GM12878 (cell line): ENCODE data around the gene CTIF. TPM values are rescaled to one million over a fixed set of nuclear protein-coding genes. Genes with fewer than 3 reads are reported as not detected.

ENCODE experiments used
- ATF3 ChIP-seq: IDR thresholded peaks from 2 replicates; pipeline ENCODE4 v1.6.1; 2011; ENCODE audit warnings: low read depth, mild to moderate bottlenecking, low read length, moderate library complexity, borderline replicate concordance; ENCODE audit errors: extremely low read depth
- GABPA ChIP-seq: IDR thresholded peaks from 2 replicates; pipeline ENCODE4 v1.6.1; 2014; ENCODE audit warnings: antibody characterized with exemption, low read depth, mild to moderate bottlenecking, inconsistent platforms
- GATAD2B ChIP-seq: fragments of 450-650 bp; conservative IDR thresholded peaks from 2 replicates; pipeline ENCODE4 v1.6.1; 2017; ENCODE audit warnings: low read depth, mild to moderate bottlenecking, moderate library complexity
- SMAD5 ChIP-seq: IDR thresholded peaks from 2 replicates; pipeline ENCODE4 v1.6.1; 2016; ENCODE audit warnings: antibody characterized with exemption, low read depth
- WRNIP1 ChIP-seq: IDR thresholded peaks from 2 replicates; pipeline ENCODE4 v1.6.1; 2011; ENCODE audit warnings: low read depth, low read length, improper control_type of control experiment, borderline replicate concordance
- ZBTB4 ChIP-seq: fragments of 450-650 bp; formaldehyde crosslinking; IDR thresholded peaks from 2 replicates; pipeline ENCODE4 v1.4.0; 2022; ENCODE audit warnings: mild to moderate bottlenecking, moderate library complexity
- ZNF274 ChIP-seq: IDR thresholded peaks from one replicate; pipeline ENCODE4 v1.8.0; 2011; ENCODE audit not compliant: insufficient read length, insufficient read depth
- ZNF687 ChIP-seq: fragments of 450-650 bp; IDR thresholded peaks from 2 replicates; pipeline ENCODE4 v1.6.1; 2017; ENCODE audit warnings: mild to moderate bottlenecking, moderate library complexity
- ZSCAN29 ChIP-seq: fragments of 450-650 bp; IDR thresholded peaks from 2 replicates; pipeline ENCODE4 v1.6.1; 2017; ENCODE audit warnings: mild to moderate bottlenecking, moderate library complexity
- polyA plus RNA-seq, 11 experiments: library from polyadenylated mRNA; depleted of rRNA in 4 of 11; unstranded in 6 of 11; stranded (reverse) in 5 of 11; fragments of >200 nt; fragmentation: Nextera tagmentation in 4 of 11; fragmentation: Illumina TruSeq in 1 of 11; extraction: Ambion mirVana in 4 of 11; extraction: Trizol in 1 of 11; gene quantifications; 1 replicate in 1 of 11; 2 replicates in 10 of 11; pipeline versions ENCODE4 v1.2.1 to v1.2.3, GENCODE V29; 2011 to 2016; ENCODE audit warnings: inconsistent platforms in 2 of 11, missing spikeins in 2 of 11, low read depth in 1 of 11
- total RNA-seq, 4 experiments: library from RNA; depleted of rRNA in 3 of 4; stranded (reverse); fragments of >200 nt in 3 of 4; fragmentation: Illumina TruSeq in 1 of 4; extraction: Trizol in 1 of 4; gene quantifications; 2 replicates each; pipeline versions ENCODE4 v1.2.1 to v1.2.3, GENCODE V29; 2013 to 2021

CTIF gene
- total and polyA plus RNA-seq, 10 of the 15 experiments (the other 5 are each of a cell fraction or from before 2014, with no cell fraction given): 0.06 to 11.6 (median 2.5) TPM

- TF ChIP-seq ZBTB4: no peak
- no peak for TF ChIP-seq ZNF687
- TF ChIP-seq ATF3: no peak
- TF ChIP-seq GATAD2B: no peak
- no peak for TF ChIP-seq ZNF274
- no peak for TF ChIP-seq SMAD5
- TF ChIP-seq GABPA: no peak
- no peak for TF ChIP-seq WRNIP1
- no peak for TF ChIP-seq ZSCAN29
- TF ChIP-seq, all 136 proteins: peak for 0
Observed at GRCh38 chr18:48665654-48666053, 126.8 kb downstream of the CTIF start (continued).
